Measurements from ENCODE around the gene IER5.

DNA sequence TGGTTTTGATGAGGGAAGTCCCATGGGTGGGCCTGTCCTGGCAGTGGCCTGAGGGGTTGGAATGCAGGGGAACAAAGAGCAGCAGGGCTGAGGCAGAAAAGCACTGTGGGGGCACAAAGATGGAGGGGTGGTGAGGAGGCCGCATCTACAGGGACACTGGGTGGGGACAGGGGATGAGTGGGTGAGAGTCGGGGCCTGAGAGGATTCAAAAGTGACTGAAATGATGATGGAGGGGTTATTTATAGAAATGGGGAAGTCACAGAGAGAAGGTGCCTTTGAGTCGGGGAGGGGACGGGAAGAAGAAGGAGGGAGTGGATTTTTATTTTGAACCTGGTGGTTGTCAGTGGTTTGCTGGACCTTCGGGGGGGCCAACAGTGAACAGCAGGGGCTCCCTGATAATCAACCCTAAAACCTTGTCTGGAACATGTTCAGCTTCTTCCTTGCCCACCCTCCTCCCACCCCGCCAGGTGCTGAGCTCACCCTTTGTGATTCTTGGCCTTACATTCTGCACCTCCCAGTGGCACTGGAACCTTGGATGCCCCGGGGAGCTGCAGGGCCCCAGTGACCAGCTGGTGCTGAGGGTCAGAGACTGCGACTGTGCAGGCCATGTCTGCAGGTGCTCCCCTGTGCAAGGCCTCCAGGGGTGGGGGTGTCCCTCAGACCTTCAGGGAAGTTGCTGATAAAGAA is 42.9 kb downstream of the IER5 start:
- TF ChIP-seq, protein P1, sequence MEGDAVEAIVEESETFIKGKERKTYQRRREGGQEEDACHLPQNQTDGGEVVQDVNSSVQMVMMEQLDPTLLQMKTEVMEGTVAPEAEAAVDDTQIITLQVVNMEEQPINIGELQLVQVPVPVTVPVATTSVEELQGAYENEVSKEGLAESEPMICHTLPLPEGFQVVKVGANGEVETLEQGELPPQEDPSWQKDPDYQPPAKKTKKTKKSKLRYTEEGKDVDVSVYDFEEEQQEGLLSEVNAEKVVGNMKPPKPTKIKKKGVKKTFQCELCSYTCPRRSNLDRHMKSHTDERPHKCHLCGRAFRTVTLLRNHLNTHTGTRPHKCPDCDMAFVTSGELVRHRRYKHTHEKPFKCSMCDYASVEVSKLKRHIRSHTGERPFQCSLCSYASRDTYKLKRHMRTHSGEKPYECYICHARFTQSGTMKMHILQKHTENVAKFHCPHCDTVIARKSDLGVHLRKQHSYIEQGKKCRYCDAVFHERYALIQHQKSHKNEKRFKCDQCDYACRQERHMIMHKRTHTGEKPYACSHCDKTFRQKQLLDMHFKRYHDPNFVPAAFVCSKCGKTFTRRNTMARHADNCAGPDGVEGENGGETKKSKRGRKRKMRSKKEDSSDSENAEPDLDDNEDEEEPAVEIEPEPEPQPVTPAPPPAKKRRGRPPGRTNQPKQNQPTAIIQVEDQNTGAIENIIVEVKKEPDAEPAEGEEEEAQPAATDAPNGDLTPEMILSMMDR (IDR thresholded peaks at IDR 0.05; ENCODE audit: insufficient read depth, low read length), result no peak
- TF ChIP-seq GABPA (IDR thresholded peaks at IDR 0.05; ENCODE audit: low read depth), result no peak

All from HL-60 (cell line).